Thyroid gland (tissue), 4 donors: ENCODE results near the gene BICRA.

ENCODE experiments used
- POLR2A ChIP-seq, 2 donors: fragments of 450-650 bp; IDR thresholded peaks; one replicate each; pipeline ENCODE4 v1.6.1; 2017; ENCODE audit warnings: antibody characterized with exemption in 2 of 2, mild to moderate bottlenecking in 2 of 2, moderate library complexity in 1 of 2
- TF ChIP-seq, protein P1 (sequence below), 6 experiments: fragments of 200-600 bp in 3 of 6; fragments of 450-650 bp in 3 of 6; sonication (generic) in 3 of 6; IDR thresholded peaks; one replicate each; pipeline ENCODE4 v1.5.1; 2016 to 2019; ENCODE audit warnings: antibody characterized with exemption in 6 of 6, mild to moderate bottlenecking in 2 of 6, inconsistent platforms in 1 of 6, moderate library complexity in 1 of 6

- TF ChIP-seq, protein P1, sequence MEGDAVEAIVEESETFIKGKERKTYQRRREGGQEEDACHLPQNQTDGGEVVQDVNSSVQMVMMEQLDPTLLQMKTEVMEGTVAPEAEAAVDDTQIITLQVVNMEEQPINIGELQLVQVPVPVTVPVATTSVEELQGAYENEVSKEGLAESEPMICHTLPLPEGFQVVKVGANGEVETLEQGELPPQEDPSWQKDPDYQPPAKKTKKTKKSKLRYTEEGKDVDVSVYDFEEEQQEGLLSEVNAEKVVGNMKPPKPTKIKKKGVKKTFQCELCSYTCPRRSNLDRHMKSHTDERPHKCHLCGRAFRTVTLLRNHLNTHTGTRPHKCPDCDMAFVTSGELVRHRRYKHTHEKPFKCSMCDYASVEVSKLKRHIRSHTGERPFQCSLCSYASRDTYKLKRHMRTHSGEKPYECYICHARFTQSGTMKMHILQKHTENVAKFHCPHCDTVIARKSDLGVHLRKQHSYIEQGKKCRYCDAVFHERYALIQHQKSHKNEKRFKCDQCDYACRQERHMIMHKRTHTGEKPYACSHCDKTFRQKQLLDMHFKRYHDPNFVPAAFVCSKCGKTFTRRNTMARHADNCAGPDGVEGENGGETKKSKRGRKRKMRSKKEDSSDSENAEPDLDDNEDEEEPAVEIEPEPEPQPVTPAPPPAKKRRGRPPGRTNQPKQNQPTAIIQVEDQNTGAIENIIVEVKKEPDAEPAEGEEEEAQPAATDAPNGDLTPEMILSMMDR (IDR thresholded peaks at IDR 0.05), result no peak
- no peak for TF ChIP-seq POLR2A (IDR thresholded peaks at IDR 0.05)
These were observed 10.8 kb downstream of the BICRA start for GRCh38 chr19:47619763-47620162.
